Measurements from ENCODE around the gene ZDHHC5. TPM values are rescaled to one million over a fixed set of nuclear protein-coding genes. Genes with fewer than 3 reads are reported as not detected.

Gene ZDHHC5
- total and polyA plus RNA-seq, 2 of the 13 experiments (the other 11 are each of a cell fraction or from before 2014, with no cell fraction given): 26.6 to 34.0 TPM

DNA sequence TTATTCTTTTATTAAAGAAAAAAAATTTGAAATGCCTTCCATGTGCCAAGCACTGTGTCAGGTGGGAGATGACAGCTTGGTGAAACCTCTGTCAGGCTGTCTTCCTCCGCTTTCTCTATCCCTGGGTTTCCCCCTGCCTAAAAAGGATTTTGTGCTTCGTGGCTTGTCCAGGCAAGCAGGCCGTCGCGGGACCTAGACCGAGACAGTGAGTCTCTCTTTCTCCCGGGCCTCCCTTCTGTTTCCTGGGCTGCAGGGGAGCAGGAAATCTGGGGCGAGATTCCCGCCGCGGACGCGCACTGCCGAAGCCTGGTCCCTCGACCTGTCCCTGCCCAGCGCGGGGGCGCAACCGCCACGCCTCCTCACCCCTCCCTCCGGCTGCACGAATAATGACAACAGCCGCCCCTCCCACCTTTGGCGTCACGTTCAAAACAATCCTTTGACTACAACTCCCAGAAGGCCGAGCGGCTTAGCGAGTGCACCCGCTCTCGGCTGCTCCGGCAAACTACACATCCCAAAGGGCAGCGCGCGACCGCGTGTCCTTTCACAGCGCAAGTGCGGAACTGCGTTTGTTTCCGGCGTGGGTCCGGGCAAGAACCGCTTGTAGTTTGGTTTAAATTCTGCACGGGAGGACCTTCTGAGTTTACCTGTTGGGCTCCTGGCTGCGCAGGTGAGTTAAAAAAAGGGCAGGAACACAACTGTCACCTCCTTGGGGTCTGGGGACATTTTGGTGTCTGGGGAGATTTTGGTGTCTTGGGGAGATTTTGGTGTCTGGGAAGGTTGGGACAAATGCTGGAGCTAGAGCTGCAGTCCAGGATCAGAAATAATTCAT lies 10.5 kb upstream of the ZDHHC5 start, which contains the start of gene CLP1 (continued):
- TF ChIP-seq, protein P1, sequence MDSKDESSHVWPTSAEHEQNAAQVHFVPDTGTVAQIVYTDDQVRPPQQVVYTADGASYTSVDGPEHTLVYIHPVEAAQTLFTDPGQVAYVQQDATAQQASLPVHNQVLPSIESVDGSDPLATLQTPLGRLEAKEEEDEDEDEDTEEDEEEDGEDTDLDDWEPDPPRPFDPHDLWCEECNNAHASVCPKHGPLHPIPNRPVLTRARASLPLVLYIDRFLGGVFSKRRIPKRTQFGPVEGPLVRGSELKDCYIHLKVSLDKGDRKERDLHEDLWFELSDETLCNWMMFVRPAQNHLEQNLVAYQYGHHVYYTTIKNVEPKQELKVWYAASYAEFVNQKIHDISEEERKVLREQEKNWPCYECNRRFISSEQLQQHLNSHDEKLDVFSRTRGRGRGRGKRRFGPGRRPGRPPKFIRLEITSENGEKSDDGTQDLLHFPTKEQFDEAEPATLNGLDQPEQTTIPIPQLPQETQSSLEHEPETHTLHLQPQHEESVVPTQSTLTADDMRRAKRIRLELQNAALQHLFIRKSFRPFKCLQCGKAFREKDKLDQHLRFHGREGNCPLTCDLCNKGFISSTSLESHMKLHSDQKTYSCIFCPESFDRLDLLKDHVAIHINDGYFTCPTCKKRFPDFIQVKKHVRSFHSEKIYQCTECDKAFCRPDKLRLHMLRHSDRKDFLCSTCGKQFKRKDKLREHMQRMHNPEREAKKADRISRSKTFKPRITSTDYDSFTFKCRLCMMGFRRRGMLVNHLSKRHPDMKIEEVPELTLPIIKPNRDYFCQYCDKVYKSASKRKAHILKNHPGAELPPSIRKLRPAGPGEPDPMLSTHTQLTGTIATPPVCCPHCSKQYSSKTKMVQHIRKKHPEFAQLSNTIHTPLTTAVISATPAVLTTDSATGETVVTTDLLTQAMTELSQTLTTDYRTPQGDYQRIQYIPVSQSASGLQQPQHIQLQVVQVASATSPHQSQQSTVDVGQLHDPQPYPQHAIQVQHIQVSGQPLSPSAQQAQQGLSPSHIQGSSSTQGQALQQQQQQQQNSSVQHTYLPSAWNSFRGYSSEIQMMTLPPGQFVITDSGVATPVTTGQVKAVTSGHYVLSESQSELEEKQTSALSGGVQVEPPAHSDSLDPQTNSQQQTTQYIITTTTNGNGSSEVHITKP (CRISPR knock-in tag; IDR thresholded peaks at IDR 0.05; ENCODE audit: low read depth): peak; percentile 97
- TF ChIP-seq, protein P2, sequence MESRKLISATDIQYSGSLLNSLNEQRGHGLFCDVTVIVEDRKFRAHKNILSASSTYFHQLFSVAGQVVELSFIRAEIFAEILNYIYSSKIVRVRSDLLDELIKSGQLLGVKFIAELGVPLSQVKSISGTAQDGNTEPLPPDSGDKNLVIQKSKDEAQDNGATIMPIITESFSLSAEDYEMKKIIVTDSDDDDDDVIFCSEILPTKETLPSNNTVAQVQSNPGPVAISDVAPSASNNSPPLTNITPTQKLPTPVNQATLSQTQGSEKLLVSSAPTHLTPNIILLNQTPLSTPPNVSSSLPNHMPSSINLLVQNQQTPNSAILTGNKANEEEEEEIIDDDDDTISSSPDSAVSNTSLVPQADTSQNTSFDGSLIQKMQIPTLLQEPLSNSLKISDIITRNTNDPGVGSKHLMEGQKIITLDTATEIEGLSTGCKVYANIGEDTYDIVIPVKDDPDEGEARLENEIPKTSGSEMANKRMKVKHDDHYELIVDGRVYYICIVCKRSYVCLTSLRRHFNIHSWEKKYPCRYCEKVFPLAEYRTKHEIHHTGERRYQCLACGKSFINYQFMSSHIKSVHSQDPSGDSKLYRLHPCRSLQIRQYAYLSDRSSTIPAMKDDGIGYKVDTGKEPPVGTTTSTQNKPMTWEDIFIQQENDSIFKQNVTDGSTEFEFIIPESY (CRISPR knock-in tag; IDR thresholded peaks at IDR 0.05): peak; percentile 45; the same call in 1 of the 2 replicates
- TF ChIP-seq ZBTB8A (CRISPR knock-in tag; IDR thresholded peaks at IDR 0.05; ENCODE audit: borderline replicate concordance, low read depth) (0 out of 2 replicates have a peak, but pooled peaks have one; percentile 47), ZNF777 (CRISPR knock-in tag; IDR thresholded peaks at IDR 0.05) (peak; percentile 61; the same call in 1 of the 2 replicates), ZNF672 (CRISPR knock-in tag; IDR thresholded peaks at IDR 0.05) (no peak), CBX2 (IDR thresholded peaks at IDR 0.05; ENCODE audit: low read depth, low read length) (no peak), CBX2 (CRISPR knock-in tag; IDR thresholded peaks at IDR 0.05; ENCODE audit: low read depth) (no peak), FOXA1 (IDR thresholded peaks at IDR 0.05) (no peak), FOXA1 (CRISPR knock-in tag; IDR thresholded peaks at IDR 0.05) (peak; percentile 63), ARNTL (CRISPR knock-in tag; IDR thresholded peaks at IDR 0.05) (peak; percentile 61)
- TF ChIP-seq, protein P3, sequence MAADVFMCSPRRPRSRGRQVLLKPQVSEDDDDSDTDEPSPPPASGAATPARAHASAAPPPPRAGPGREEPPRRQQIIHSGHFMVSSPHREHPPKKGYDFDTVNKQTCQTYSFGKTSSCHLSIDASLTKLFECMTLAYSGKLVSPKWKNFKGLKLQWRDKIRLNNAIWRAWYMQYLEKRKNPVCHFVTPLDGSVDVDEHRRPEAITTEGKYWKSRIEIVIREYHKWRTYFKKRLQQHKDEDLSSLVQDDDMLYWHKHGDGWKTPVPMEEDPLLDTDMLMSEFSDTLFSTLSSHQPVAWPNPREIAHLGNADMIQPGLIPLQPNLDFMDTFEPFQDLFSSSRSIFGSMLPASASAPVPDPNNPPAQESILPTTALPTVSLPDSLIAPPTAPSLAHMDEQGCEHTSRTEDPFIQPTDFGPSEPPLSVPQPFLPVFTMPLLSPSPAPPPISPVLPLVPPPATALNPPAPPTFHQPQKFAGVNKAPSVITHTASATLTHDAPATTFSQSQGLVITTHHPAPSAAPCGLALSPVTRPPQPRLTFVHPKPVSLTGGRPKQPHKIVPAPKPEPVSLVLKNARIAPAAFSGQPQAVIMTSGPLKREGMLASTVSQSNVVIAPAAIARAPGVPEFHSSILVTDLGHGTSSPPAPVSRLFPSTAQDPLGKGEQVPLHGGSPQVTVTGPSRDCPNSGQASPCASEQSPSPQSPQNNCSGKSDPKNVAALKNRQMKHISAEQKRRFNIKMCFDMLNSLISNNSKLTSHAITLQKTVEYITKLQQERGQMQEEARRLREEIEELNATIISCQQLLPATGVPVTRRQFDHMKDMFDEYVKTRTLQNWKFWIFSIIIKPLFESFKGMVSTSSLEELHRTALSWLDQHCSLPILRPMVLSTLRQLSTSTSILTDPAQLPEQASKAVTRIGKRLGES (CRISPR knock-in tag; IDR thresholded peaks at IDR 0.05; ENCODE audit: borderline replicate concordance): no peak
- TF ChIP-seq, protein P4, sequence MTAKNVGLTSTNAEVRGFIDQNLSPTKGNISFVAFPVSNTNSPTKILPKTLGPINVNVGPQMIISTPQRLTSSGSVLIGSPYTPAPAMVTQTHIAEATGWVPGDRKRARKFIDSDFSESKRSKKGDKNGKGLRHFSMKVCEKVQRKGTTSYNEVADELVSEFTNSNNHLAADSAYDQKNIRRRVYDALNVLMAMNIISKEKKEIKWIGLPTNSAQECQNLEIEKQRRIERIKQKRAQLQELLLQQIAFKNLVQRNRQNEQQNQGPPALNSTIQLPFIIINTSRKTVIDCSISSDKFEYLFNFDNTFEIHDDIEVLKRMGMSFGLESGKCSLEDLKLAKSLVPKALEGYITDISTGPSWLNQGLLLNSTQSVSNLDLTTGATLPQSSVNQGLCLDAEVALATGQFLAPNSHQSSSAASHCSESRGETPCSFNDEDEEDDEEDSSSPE (CRISPR knock-in tag; IDR thresholded peaks at IDR 0.05): peak; percentile 89
- TF ChIP-seq, protein P5, sequence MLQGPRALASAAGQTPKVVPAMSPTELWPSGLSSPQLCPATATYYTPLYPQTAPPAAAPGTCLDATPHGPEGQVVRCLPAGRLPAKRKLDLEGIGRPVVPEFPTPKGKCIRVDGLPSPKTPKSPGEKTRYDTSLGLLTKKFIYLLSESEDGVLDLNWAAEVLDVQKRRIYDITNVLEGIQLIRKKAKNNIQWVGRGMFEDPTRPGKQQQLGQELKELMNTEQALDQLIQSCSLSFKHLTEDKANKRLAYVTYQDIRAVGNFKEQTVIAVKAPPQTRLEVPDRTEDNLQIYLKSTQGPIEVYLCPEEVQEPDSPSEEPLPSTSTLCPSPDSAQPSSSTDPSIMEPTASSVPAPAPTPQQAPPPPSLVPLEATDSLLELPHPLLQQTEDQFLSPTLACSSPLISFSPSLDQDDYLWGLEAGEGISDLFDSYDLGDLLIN (CRISPR knock-in tag; IDR thresholded peaks at IDR 0.05; ENCODE audit: borderline replicate concordance): 0 out of 2 replicates have a peak, but pooled peaks have one; percentile 12
- TF ChIP-seq, protein P6, sequence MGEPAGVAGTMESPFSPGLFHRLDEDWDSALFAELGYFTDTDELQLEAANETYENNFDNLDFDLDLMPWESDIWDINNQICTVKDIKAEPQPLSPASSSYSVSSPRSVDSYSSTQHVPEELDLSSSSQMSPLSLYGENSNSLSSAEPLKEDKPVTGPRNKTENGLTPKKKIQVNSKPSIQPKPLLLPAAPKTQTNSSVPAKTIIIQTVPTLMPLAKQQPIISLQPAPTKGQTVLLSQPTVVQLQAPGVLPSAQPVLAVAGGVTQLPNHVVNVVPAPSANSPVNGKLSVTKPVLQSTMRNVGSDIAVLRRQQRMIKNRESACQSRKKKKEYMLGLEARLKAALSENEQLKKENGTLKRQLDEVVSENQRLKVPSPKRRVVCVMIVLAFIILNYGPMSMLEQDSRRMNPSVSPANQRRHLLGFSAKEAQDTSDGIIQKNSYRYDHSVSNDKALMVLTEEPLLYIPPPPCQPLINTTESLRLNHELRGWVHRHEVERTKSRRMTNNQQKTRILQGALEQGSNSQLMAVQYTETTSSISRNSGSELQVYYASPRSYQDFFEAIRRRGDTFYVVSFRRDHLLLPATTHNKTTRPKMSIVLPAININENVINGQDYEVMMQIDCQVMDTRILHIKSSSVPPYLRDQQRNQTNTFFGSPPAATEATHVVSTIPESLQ (CRISPR knock-in tag; conservative IDR thresholded peaks at IDR 0.05): no peak
